ENCODE data around the gene MEIKIN.

The MEIKIN gene

GRCh38 chr5:131765261-131765660, 180.2 kb downstream of the MEIKIN start:
- Histone ChIP-seq H3K79me2 (ENCODE audit: control insufficient read depth, low read length) (peaks cover 96% of the 10 kb centered on the region), H4K20me1 (ENCODE audit: control insufficient read depth, insufficient read depth, low read depth, low read length) (no peaks in the 10 kb centered on the region)
- TF ChIP-seq CTCF (IDR thresholded peaks at IDR 0.05; ENCODE audit: low read depth, low read length, poor library complexity, severe bottlenecking): no peak
- no peak for TF ChIP-seq EZH2phosphoT487 (IDR thresholded peaks at IDR 0.05; ENCODE audit: borderline replicate concordance, low read length)

GRCh38 chr5:131763968-131764367, 181.5 kb downstream of the MEIKIN start:
- TF ChIP-seq CTCF (IDR thresholded peaks at IDR 0.05; ENCODE audit: low read depth, low read length, poor library complexity, severe bottlenecking): no peak
- TF ChIP-seq EZH2phosphoT487 (IDR thresholded peaks at IDR 0.05; ENCODE audit: borderline replicate concordance, low read length): no peak
- Histone ChIP-seq H3K79me2 (ENCODE audit: control insufficient read depth, low read length) (peaks cover 97% of the 10 kb centered on the region), H3K9me3 (ENCODE audit: control insufficient read depth, insufficient read depth, low read length) (no peaks in the 10 kb centered on the region), H3K36me3 (ENCODE audit: control insufficient read depth, low read length) (no peaks in the 10 kb centered on the region), H3K4me2 (ENCODE audit: low read length) (no peak overlapping the region), H4K20me1 (ENCODE audit: control insufficient read depth, insufficient read depth, low read depth, low read length) (no peaks in the 10 kb centered on the region; the same call in 1 of the 2 replicates), H3K4me1 (ENCODE audit: control insufficient read depth, low read length) (peaks cover 8% of the 10 kb centered on the region), H3K27ac (ENCODE audit: low read depth, low read length) (no peak overlapping the region), H3K4me3 (ENCODE audit: low read length) (no peak overlapping the region), H3F3A (ENCODE audit: control insufficient read depth, insufficient read depth) (no peaks in the 10 kb centered on the region), H3K27me3 (ENCODE audit: control insufficient read depth, low read length) (no peaks in the 10 kb centered on the region), H3K9me2 (replicated peaks; ENCODE audit: control insufficient read depth, low read length) (no peaks in the 10 kb centered on the region)

More at GRCh38 chr5:131765261-131765660, 180.2 kb downstream of the MEIKIN start:
- Histone ChIP-seq H3K4me2 (ENCODE audit: low read length) (no peak overlapping the region), H3K27ac (ENCODE audit: low read depth, low read length) (no peak overlapping the region), H3F3A (ENCODE audit: control insufficient read depth, insufficient read depth) (no peaks in the 10 kb centered on the region), H3K36me3 (ENCODE audit: control insufficient read depth, low read length) (no peaks in the 10 kb centered on the region), H3K9me2 (replicated peaks; ENCODE audit: control insufficient read depth, low read length) (no peaks in the 10 kb centered on the region), H3K27me3 (ENCODE audit: control insufficient read depth, low read length) (no peaks in the 10 kb centered on the region), H3K4me3 (ENCODE audit: low read length) (no peak overlapping the region), H3K4me1 (ENCODE audit: control insufficient read depth, low read length) (no peaks in the 10 kb centered on the region), H3K9me3 (ENCODE audit: control insufficient read depth, insufficient read depth, low read length) (no peaks in the 10 kb centered on the region)

- TF ChIP-seq CTCF (IDR thresholded peaks at IDR 0.05; ENCODE audit: low read depth, low read length, poor library complexity, severe bottlenecking): no peak
- Histone ChIP-seq H3F3A (ENCODE audit: control insufficient read depth, insufficient read depth) (no peaks in the 10 kb centered on the region), H3K4me2 (ENCODE audit: low read length) (no peak overlapping the region), H3K9me3 (ENCODE audit: control insufficient read depth, insufficient read depth, low read length) (no peaks in the 10 kb centered on the region), H3K27ac (ENCODE audit: low read depth, low read length) (no peak overlapping the region), H3K27me3 (ENCODE audit: control insufficient read depth, low read length) (no peaks in the 10 kb centered on the region), H3K79me2 (ENCODE audit: control insufficient read depth, low read length) (peaks cover 100% of the 10 kb centered on the region), H3K9me2 (replicated peaks; ENCODE audit: control insufficient read depth, low read length) (no peaks in the 10 kb centered on the region), H3K4me3 (ENCODE audit: low read length) (no peak overlapping the region), H3K36me3 (ENCODE audit: control insufficient read depth, low read length) (no peaks in the 10 kb centered on the region; the same call in 1 of the 2 replicates), H3K4me1 (ENCODE audit: control insufficient read depth, low read length) (peaks cover 28% of the 10 kb centered on the region), H4K20me1 (ENCODE audit: control insufficient read depth, insufficient read depth, low read depth, low read length) (peaks cover 2% of the 10 kb centered on the region; the same call in 1 of the 2 replicates)
Observed at GRCh38 chr5:131760793-131761192, 184.7 kb downstream of the MEIKIN start.
